K562 (cell line): ENCODE data around the gene GLDC. TPM values are rescaled to one million over a fixed set of nuclear protein-coding genes. Genes with fewer than 3 reads are reported as not detected.

Experiments used
- BCL6 ChIP-seq: fragments of 250-450 bp; sonication (Bioruptor Pico); IDR thresholded peaks from 2 replicates; pipeline ENCODE4 v1.4.0; 2020
- BRD9 ChIP-seq: fragments of 450-650 bp; IDR thresholded peaks from 2 replicates; pipeline ENCODE4 v1.6.1; 2018; ENCODE audit warnings: low read depth; ENCODE audit not compliant: partially characterized antibody
- COPS2 ChIP-seq: fragments of 450-650 bp; conservative IDR thresholded peaks from 2 replicates; pipeline ENCODE4 v1.6.1; 2016; ENCODE audit warnings: mild to moderate bottlenecking, moderate library complexity
- CXXC5 ChIP-seq: fragments of 250-450 bp; sonication (Bioruptor Pico); IDR thresholded peaks from 2 replicates; pipeline ENCODE4 v1.8.0; 2022; ENCODE audit warnings: inconsistent platforms, mild to moderate bottlenecking, moderate library complexity
- ETS2 ChIP-seq: IDR thresholded peaks from 2 replicates; pipeline ENCODE4 v1.6.1; 2016; ENCODE audit warnings: borderline replicate concordance, missing genetic modification characterization, mild to moderate bottlenecking, moderate library complexity, missing compliant biosample characterization; ENCODE audit not compliant: poor library complexity, severe bottlenecking
- HEY1 ChIP-seq: fragments of 250-450 bp; sonication (Bioruptor Pico); IDR thresholded peaks from 2 replicates; pipeline ENCODE4 v1.5.0; 2020; ENCODE audit warnings: mild to moderate bottlenecking, moderate library complexity, borderline replicate concordance
- IFI16 ChIP-seq: fragments of 250-450 bp; sonication (Bioruptor Pico); IDR thresholded peaks from 2 replicates; pipeline ENCODE4 v2.1.2; 2022; ENCODE audit warnings: mild to moderate bottlenecking, inconsistent platforms
- MECOM ChIP-seq: fragments of 250-450 bp; sonication (Bioruptor Pico); IDR thresholded peaks from 2 replicates; pipeline ENCODE4 v1.8.0; 2022; ENCODE audit warnings: inconsistent platforms
- NFATC3 ChIP-seq: fragments of 450-650 bp; IDR thresholded peaks from 2 replicates; pipeline ENCODE4 v1.6.1; 2017; ENCODE audit warnings: mild to moderate bottlenecking
- SRF ChIP-seq, 2 experiments: fragments of 250-450, 450-650 bp in 1 of 2; sonication (Bioruptor Pico) in 1 of 2; sonication (generic) in 1 of 2; formaldehyde crosslinking; IDR thresholded peaks; 2 replicates each; pipeline versions ENCODE4 v1.5.0 to v1.5.1; 2020 to 2022; ENCODE audit warnings: mild to moderate bottlenecking in 1 of 2, missing genetic modification reagents in 1 of 2
- U2AF1 ChIP-seq: fragments of 200-400 bp; formaldehyde crosslinking; optimal IDR thresholded peaks from 2 replicates; pipeline ENCODE3; 2017; ENCODE audit warnings: mild to moderate bottlenecking, low read depth, low read length, moderate library complexity
- ZBTB8A ChIP-seq: fragments of 450-650 bp; IDR thresholded peaks from 2 replicates; pipeline ENCODE4 v1.6.1; 2018; ENCODE audit warnings: mild to moderate bottlenecking, moderate library complexity; ENCODE audit not compliant: partially characterized antibody
- ZNF140 ChIP-seq: fragments of 250-450 bp; sonication (Bioruptor Pico); IDR thresholded peaks from 2 replicates; pipeline ENCODE4 v1.8.0; 2021; ENCODE audit warnings: moderate library complexity, mild to moderate bottlenecking, inconsistent platforms
- ZNF239 ChIP-seq: fragments of 250-450 bp; sonication (Bioruptor Pico); IDR thresholded peaks from 2 replicates; pipeline ENCODE4 v1.4.0; 2020; ENCODE audit warnings: mild to moderate bottlenecking
- ZNF644 ChIP-seq: fragments of 200-800 bp; sonication (Bioruptor generic); IDR thresholded peaks from 2 replicates; pipeline ENCODE4 v1.6.1; 2016; ENCODE audit warnings: low read depth, missing genetic modification characterization, missing compliant biosample characterization
- polyA plus RNA-seq, 8 experiments: library from polyadenylated mRNA; depleted of rRNA in 4 of 8; stranded (reverse) in 5 of 8; unstranded in 3 of 8; fragments of >200 nt; fragmentation: Nextera tagmentation in 2 of 8; fragmentation: Illumina TruSeq in 1 of 8; extraction: Ambion mirVana in 2 of 8; extraction: Trizol in 1 of 8; gene quantifications; 2 replicates each; pipeline versions ENCODE4 v1.2.1 to v1.2.3, GENCODE V29; 2011 to 2014; ENCODE audit warnings: inconsistent platforms in 1 of 8, missing spikeins in 1 of 8
- total RNA-seq, 7 experiments: library from RNA; depleted of rRNA in 6 of 7; stranded (reverse); fragments of >200 nt in 6 of 7; fragmentation: Illumina TruSeq in 2 of 7; extraction: Trizol in 2 of 7; gene quantifications; 2 replicates each; pipeline versions ENCODE4 v1.2.1 to v1.2.3, GENCODE V29; 2011 to 2021; ENCODE audit warnings: low replicate concordance in 1 of 7
- TF ChIP-seq, protein P1 (sequence below), 2 experiments: fragments of 450-650 bp in 1 of 2; sonication (generic) in 1 of 2; formaldehyde crosslinking in 1 of 2; IDR thresholded peaks; 2 replicates each; pipeline versions ENCODE4 v1.7.1 to v1.9.0; 2016 to 2022; ENCODE audit warnings: inconsistent platforms in 1 of 2, mild to moderate bottlenecking in 1 of 2, missing genetic modification reagents in 1 of 2

GLDC gene
- total and polyA plus RNA-seq, 9 of the 15 experiments (the other 6 are each of a cell fraction or from before 2014, with no cell fraction given) = 0.03 to 0.27 (median 0.08) TPM; not detected in 6

DNA sequence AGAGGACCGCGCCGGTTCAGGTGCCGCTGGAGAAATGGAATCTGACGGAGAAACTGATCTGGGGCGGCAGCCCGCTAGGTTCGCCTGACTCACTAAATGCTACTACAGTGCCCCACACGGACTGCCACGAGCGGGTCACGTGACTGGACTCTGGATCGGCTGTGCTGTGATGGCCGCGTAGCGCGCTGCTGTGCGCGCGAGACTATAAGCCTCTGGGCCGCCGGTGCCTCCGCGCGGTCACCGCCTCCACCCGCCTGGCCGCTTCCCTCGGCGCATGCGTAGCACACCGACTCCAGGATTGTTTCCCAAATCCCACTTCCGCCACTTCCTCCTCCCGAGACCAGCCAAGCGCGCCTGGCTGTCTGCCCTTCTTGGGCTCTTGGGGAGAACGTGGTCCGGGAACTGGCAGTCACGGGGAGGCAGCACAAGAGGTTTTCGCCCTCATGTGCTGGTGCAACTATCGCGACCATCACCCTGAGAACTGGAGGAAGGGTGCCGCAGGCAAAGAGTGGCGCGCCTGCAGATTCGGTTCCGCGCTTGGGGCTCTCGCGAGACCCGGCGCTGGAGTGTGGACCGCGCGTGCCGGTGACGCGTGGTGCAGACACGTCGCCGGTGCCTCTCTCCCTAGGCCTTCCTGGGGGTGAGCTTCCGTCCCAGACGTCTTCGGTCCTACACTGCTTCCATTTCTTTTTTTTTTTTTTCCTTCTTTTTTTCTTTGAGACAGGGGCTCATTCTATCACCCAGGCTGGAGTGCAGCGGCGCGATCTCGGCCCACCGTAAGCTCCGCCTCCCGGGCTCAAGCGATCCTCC is 35.8 kb upstream of the GLDC start (continued):
- TF ChIP-seq, protein P1, sequence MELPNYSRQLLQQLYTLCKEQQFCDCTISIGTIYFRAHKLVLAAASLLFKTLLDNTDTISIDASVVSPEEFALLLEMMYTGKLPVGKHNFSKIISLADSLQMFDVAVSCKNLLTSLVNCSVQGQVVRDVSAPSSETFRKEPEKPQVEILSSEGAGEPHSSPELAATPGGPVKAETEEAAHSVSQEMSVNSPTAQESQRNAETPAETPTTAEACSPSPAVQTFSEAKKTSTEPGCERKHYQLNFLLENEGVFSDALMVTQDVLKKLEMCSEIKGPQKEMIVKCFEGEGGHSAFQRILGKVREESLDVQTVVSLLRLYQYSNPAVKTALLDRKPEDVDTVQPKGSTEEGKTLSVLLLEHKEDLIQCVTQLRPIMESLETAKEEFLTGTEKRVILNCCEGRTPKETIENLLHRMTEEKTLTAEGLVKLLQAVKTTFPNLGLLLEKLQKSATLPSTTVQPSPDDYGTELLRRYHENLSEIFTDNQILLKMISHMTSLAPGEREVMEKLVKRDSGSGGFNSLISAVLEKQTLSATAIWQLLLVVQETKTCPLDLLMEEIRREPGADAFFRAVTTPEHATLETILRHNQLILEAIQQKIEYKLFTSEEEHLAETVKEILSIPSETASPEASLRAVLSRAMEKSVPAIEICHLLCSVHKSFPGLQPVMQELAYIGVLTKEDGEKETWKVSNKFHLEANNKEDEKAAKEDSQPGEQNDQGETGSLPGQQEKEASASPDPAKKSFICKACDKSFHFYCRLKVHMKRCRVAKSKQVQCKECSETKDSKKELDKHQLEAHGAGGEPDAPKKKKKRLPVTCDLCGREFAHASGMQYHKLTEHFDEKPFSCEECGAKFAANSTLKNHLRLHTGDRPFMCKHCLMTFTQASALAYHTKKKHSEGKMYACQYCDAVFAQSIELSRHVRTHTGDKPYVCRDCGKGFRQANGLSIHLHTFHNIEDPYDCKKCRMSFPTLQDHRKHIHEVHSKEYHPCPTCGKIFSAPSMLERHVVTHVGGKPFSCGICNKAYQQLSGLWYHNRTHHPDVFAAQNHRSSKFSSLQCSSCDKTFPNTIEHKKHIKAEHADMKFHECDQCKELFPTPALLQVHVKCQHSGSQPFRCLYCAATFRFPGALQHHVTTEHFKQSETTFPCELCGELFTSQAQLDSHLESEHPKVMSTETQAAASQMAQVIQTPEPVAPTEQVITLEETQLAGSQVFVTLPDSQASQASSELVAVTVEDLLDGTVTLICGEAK (IDR thresholded peaks at IDR 0.05) = peak; percentile 65
- TF ChIP-seq, protein P1 (CRISPR knock-in tag; IDR thresholded peaks at IDR 0.05) = no peak
- TF ChIP-seq SRF (CRISPR knock-in tag; IDR thresholded peaks at IDR 0.05) (peak in 1 of 2 experiments; percentile 62; a peak in 2 of 4 replicates), ZNF644 (tag) (no peak), ZBTB8A (no peak), ETS2 (tag) (no peak), IFI16 (CRISPR knock-in tag) (no peak), BRD9 (no peak), HEY1 (CRISPR knock-in tag) (no peak), U2AF1 (no peak), NFATC3 (no peak), COPS2 (no peak), BCL6 (CRISPR knock-in tag) (no peak), ZNF239 (CRISPR knock-in tag) (no peak), CXXC5 (CRISPR knock-in tag) (peak; percentile 86), ZNF140 (CRISPR knock-in tag) (no peak), MECOM (CRISPR knock-in tag) (no peak)
